ENCODE results near the gene LHX1. TPM values are rescaled to one million over a fixed set of nuclear protein-coding genes. Genes with fewer than 3 reads are reported as not detected.

The LHX1 gene
- total and polyA plus RNA-seq, 2 of the 8 experiments (the other 6 are each of a cell fraction or from before 2014, with no cell fraction given) = 0.26 to 0.93 TPM

DNA sequence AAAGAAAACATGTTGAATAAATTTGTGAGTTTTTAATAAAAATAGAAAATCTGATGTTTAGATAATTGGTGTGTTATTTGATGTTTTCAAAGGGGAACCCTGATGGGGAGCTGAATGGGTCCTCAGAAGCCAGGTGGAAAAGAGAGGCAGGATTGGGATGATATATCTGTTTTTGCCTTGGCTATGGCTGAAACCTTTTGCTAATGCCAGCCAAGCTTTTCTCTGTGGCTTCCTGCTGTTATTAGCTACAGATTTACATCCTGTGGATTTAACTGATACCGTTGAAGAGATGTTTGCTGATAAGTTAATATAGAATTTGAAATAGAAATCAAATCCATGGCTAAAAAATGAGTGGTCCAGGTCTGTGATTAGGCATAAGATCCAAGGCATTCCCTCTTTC is 7.3 kb downstream of the LHX1 start:
- H3K79me2 ChIP-seq (ENCODE audit: control insufficient read depth in 1 of 2, insufficient read depth in 2 of 2, low read length in 2 of 2) = peaks cover 0 to 4% of the 10 kb centered on the region in 2 experiments; a peak in 2 of 4 replicates
- peaks cover 79 to 91% (median 85%) of the 10 kb centered on the region in 4 experiments for H3K27me3 ChIP-seq (replicated peaks in 1 of 4; ENCODE audit: control insufficient read depth in 3 of 4, extremely low read depth in 1 of 4, insufficient read depth in 3 of 4, low read length in 3 of 4)
- peaks cover 8 to 46% (median 39%) of the 10 kb centered on the region in 4 experiments for H3K4me1 ChIP-seq (replicated peaks in 1 of 4; ENCODE audit: control insufficient read depth in 3 of 4, insufficient read depth in 4 of 4, low read length in 3 of 4)
- H3K79me1 ChIP-seq (ENCODE audit: low read depth, low read length) = no peaks in the 10 kb centered on the region; the same call in 1 of the 2 replicates
- FAIRE-seq (no peak), DNase-seq (ENCODE audit: low read depth in 1 of 2, low spot score in 2 of 2) (no peak)
- no peak overlapping the region for H3K27ac ChIP-seq (ENCODE audit: low read depth, low read length)
- no peak overlapping the region for H2BK20ac ChIP-seq (ENCODE audit: low read length)
- peaks cover 7 to 21% of the 10 kb centered on the region in 2 experiments for H4K20me1 ChIP-seq (replicated peaks in 1 of 2; ENCODE audit: control insufficient read depth in 1 of 2, insufficient read depth in 2 of 2, low read length in 2 of 2)
- CTCF ChIA-PET (ENCODE audit: partially characterized antibody) = interaction anchor here (1.2 to 2.1 kb wide), 2 partner anchors 11 to 176 kb away, joined by 4 to 9 read pairs; no protein-coding TSS in a partner anchor
- H2BK5ac ChIP-seq (ENCODE audit: low read depth, low read length) = no peak overlapping the region
- H3K14ac ChIP-seq (ENCODE audit: insufficient read length) = no peak overlapping the region
- POLR2A ChIA-PET (ENCODE audit: partially characterized antibody) = interaction anchor here (5.9 kb wide), 1 partner anchor 12 kb away, joined by 45 read pairs; no protein-coding TSS in a partner anchor
- H2AK5ac ChIP-seq (ENCODE audit: low read depth, low read length) = no peak overlapping the region
- H4K8ac ChIP-seq (ENCODE audit: extremely low read depth, insufficient read depth, low read length) = no peak overlapping the region
- no peak overlapping the region for H3K18ac ChIP-seq (ENCODE audit: extremely low read depth, low read length)
- 3% methylated on average over 1 of the region's 1 CpG; no CpG with 5 or more reads in 1 of the 2 experiments for WGBS, 2 experiments (ENCODE audit: extremely low coverage in 1 of 2, insufficient coverage in 1 of 2, insufficient read length in 1 of 2, insufficient replicate concordance in 2 of 2, low coverage in 1 of 2, low lambda C conversion rate in 2 of 2, missing lambda C conversion rate in 1 of 2)
- H2AFZ ChIP-seq (ENCODE audit: low read length) = no peak overlapping the region
- H2BK12ac ChIP-seq (ENCODE audit: low read depth, low read length) = no peak overlapping the region
- no peak overlapping the region for H2BK120ac ChIP-seq (replicated peaks; ENCODE audit: low read depth, low read length)
- no peak overlapping the region for H3K9ac ChIP-seq (replicated peaks in 1 of 4; ENCODE audit: extremely low read depth in 1 of 4, low read depth in 3 of 4, low read length in 3 of 4)
- H4K91ac ChIP-seq (replicated peaks; ENCODE audit: insufficient read length, low read length) = no peak overlapping the region
- H3K23ac ChIP-seq (ENCODE audit: insufficient read length) = no peak overlapping the region
- H4K5ac ChIP-seq (ENCODE audit: insufficient read length, low read depth, low read length) = no peak overlapping the region
- H3K56ac ChIP-seq (replicated peaks; ENCODE audit: insufficient read length, low read depth, low read length) = no peak overlapping the region
- H2BK15ac ChIP-seq (ENCODE audit: low read length) = no peak overlapping the region
- H3K4ac ChIP-seq (replicated peaks; ENCODE audit: insufficient read length, low read depth, low read length) = no peak overlapping the region
- no peak overlapping the region for H3K4me2 ChIP-seq (ENCODE audit: insufficient read depth in 1 of 2, low read depth in 2 of 2, low read length in 2 of 2)
- no peaks in the 10 kb centered on the region; a peak in 1 of 4 replicates for H3K9me3 ChIP-seq (ENCODE audit: insufficient read depth in 2 of 2, low read depth in 1 of 2, low read length in 1 of 2)
- peaks cover 0 to 13% (median 0%) of the 10 kb centered on the region in 4 experiments; a peak in 1 of 8 replicates for H3K36me3 ChIP-seq (ENCODE audit: control insufficient read depth in 2 of 4, insufficient read depth in 4 of 4, low read length in 3 of 4)
- H3K4me3 ChIP-seq (ENCODE audit: extremely low read depth in 1 of 4, insufficient read depth in 2 of 4, low read depth in 3 of 4, low read length in 4 of 4) = no peak overlapping the region
- H3K23me2 ChIP-seq (ENCODE audit: low read depth, low read length) = peaks cover 12% of the 10 kb centered on the region
- TF ChIP-seq CBX5 (IDR thresholded peaks at IDR 0.05; ENCODE audit: low read depth, low read length) (no peak), GTF2F1 (IDR thresholded peaks at IDR 0.05; ENCODE audit: borderline replicate concordance, low read depth, low read length) (no peak), SP1 (IDR thresholded peaks at IDR 0.05; ENCODE audit: low read depth, low read length) (0 out of 2 replicates have a peak, but pooled peaks have one; percentile 4), CHD1 (IDR thresholded peaks at IDR 0.05; ENCODE audit: low read depth, low read length) (no peak)

All from H1 (cell line).